GM21367 (cell line): Measurements from ENCODE around the gene METAP1.
A peak's percentile ranks its signal among the peaks of the same experiment; 100 is the strongest.
"Not testable (repeated sequence)": the region's sequence is repeated elsewhere in the genome, so short reads cannot be mapped to it uniquely, and the experiment has no call there.

Experiments
- ATAC-seq: cut with Tn5 transposase; IDR thresholded peaks from one replicate; pipeline ENCODE4 v1.9.1; 2021; ENCODE audit not compliant: unreplicated experiment

Gene METAP1

GRCh38 chr4:98995183-98996055 lies at the start of gene METAP1:
TSS of gene METAP1 (plus strand) at chr4:98995721. CDS start at chr4:98995754, 33 bp downstream.
- peak; percentile 96 for ATAC-seq

- no peak for ATAC-seq
Measured at GRCh38 chr4:98946359-98946758, 49.2 kb upstream of the METAP1 start.

DNA sequence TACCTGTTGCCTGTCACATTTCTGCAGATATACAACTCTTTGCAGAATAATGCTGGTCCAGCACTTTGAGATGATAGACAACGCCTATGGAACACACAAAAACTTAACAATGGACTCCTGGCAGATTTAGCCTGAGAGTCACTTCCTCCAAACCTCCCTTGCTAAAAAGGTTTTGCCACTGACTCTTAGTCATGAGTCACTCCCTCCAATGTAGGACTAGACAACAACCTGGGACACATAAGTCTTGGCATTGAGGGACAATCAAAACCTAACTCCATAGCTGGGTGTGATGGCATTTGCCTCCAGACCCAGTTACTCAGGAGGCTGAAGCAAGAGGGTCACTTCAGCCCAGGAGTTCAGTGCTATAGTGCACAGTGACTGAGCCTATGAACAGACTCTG lies 44.6 kb upstream of the METAP1 start:
- ATAC-seq = no peak

- no peak for ATAC-seq
Measured at GRCh38 chr4:98951710-98952109, 43.8 kb upstream of the METAP1 start.

GRCh38 chr4:98955229-98955628 lies 40.3 kb upstream of the METAP1 start:
- no peak for ATAC-seq

- ATAC-seq = no peak
Measured at GRCh38 chr4:98958065-98958464, 37.5 kb upstream of the METAP1 start.

GRCh38 chr4:98959411-98959810 lies 36.1 kb upstream of the METAP1 start:
- no peak for ATAC-seq

GRCh38 chr4:98961770-98962169 lies 33.8 kb upstream of the METAP1 start:
- no peak for ATAC-seq

GRCh38 chr4:98963538-98964433 lies 31.7 kb upstream of the METAP1 start:
- ATAC-seq = no peak

DNA sequence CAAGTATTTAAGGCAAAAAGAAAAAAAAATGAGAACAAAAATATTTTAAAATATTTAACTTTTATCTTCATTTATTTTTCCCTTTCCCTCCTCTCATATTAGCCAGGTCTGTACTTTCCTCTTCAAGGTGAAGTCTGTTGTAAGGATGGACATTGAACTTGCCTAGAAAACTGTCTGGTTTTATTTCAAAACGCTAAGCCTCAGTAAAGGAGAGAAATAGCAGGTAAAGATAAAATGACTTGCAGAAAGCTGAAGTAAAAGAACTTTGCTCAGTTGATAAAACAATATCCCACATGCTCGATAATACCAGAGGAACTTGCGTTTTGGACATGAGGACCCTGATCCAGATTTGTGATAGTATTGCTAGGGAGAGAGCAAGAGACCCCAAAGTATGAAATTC lies 28.6 kb upstream of the METAP1 start:
- ATAC-seq = no peak

GRCh38 chr4:98967786-98968329 lies 27.7 kb upstream of the METAP1 start:
- ATAC-seq = no peak

DNA sequence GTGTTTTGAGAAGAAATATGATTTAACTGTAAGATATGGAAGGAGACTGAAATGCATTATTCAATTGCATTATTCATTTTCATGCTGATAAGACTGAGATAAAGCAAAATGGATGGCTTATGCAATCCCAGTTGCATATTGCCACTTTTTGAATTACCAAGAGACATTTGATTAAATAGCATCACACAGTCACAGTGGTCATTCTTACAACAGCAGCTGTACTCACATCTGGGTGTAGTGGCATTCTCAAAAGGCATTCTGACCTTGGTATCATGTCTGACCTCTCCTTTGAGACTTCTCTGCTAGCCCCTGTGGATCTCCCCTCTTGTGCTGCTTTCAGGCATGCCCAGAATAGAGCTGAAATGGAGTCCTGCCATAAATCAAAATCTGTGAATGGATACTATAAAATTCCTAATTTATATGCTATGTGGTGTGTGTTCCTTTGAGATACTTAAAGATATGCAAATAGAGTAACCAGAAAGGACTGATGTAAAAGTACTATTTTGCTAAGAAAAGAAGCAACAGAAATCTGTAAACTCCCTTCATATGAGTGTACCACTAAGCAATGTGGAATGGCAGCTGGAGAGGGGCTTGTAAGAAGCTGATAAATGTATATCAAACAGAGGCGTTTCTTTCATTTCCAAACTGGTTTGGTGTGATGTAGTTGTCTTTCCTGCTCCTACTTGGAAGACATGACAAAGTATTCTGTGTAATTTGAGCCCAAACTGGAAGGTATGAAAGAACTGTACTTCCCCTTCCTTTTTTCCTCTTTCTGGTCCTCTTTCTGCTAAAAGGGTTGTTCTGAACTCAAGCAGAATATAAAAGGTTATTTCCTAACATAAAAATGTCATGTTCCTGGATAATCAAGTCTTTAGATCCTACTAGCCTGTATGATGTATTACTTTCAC lies 25.4 kb upstream of the METAP1 start:
- no peak for ATAC-seq

DNA sequence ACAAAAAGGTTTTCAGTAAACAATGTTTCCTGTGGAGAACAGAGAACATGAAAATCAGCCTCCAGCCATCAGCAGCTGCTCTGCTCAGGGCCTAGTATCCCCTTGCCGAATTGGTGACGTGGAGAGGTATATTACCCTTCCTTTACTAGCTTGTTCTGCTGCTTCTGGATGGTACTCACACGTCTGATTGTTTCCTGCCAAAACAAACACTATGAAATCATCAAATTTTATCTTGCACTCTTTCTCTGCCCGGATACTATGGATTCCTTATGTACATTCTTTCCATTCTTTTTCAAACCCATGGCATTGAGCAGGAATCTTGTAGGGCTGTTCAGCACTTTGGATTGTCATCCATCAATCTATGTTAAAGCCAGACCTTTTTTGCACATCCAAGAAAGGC lies 18.8 kb upstream of the METAP1 start:
- ATAC-seq = no peak

- no peak for ATAC-seq
Measured at GRCh38 chr4:98977557-98977956, 18.0 kb upstream of the METAP1 start.

DNA sequence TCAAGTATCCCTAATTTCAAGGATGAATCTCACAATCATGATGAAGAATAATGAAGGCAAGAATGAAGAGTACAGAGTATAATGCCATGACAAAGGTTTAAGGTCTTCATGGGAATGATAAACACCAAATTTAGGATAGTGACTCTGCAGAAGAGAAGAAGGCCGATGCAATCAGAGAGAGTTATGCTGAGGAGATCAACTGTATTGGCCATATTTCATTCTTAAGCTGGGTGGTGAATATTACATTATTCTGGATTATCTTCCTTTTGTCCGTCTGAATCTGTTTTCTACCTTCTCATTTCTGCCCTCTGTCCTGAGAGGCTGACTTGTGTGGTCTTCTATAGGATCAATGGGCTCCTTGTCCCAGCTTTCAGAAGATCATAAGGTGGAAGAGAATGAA lies 7.8 kb upstream of the METAP1 start:
- no peak for ATAC-seq

DNA sequence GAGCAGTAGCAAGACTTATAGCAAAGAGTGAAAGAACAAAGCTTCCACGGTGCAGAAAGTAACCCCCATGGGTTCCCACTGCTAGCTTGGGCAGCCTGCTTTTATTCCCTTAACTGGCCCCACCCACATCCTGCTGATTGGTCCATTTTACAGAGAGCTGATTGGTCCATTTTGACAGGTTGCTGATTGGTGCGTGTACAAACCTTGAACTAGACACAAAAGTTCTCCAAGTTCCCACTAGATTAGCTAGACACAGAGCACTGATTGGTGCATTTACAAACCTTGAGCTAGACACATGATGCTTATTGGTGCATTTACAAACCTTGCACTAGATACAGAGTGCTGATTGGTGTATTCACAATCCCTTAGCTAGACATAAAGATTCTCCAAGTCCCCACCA lies 2.7 kb upstream of the METAP1 start:
- not testable (repeated sequence) for ATAC-seq

DNA sequence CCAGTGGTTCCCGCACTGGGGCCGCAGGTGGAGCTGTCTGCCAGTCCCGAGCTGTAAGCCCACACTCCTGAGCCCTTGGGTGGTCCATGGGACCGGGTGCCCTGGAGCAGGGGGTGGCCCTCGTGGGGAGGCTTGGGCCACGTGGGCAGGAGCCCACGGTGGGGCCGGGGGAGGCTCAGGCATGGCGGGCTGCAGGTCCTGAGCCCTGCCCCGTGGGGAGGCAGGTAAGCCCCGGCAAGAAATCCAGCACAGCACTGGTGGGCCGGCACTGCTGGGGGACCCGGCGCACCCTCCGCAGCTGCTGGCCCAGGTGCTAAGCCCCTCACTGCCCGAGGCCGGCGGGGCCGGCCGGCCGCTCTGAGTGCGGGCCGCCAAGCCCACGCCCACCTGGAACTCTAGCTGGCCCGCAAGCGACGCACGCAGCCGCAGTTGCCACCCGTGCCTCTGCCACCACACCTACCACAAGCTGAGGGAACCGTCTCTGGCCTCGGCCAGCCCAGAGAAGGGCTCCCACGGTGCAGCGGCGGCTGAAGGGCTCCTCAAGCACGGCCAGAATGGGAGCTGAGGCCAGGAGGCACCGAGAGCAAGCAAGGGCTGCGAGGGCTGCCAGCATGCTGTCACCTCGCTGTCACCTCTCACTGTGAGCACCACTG lies 2.0 kb upstream of the METAP1 start:
- no peak for ATAC-seq

DNA sequence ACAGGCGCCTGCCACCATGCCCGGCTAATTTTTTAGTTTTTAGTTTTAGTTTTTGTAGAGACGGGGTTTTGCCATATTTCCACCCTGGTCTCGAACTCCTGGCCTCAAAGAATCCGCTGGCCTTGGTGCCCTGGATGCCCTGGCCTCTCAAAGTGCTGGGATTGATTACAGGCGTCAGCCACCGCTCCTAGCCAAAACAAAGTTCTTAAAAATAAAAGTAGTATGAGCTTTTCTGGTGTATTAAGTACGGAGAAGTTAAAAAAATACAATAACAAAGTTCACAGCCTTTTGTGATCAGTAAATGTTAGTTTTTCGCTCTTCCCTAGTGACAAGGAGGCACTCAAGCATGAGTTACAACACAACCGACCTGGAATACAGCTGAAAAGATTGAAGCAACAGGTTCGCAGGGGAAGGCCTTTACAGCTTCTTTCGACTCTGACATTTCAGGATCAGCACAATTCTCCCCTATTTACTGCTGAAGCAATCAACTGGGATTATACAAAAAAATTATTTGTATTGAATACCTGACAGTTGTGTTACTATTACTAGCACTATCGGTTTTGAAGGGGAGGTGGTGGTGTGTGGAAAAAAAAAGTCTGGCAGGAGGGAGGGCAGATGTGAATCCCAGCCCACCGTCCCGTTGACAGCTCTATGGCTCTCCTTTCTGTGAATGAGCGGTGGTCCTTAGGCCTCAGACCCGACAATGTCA lies 893 bp upstream of the METAP1 start:
- no peak for ATAC-seq

GRCh38 chr4:98996056-98996764 lies 689 bp downstream of the METAP1 start:
- ATAC-seq = no peak
